ENCODE results near the gene LDLRAD3. TPM values are rescaled to one million over a fixed set of nuclear protein-coding genes. Genes with fewer than 3 reads are reported as not detected.
A peak's percentile ranks its signal among the peaks of the same experiment; 100 is the strongest.

The LDLRAD3 gene
- total and polyA plus RNA-seq, 2 experiments from 2014 or later: 6.2 to 9.5 TPM

- Histone ChIP-seq H3K9me3 (ENCODE audit: low read depth) (no peaks in the 10 kb centered on the region), H3K36me3 (no peaks in the 10 kb centered on the region), H3K4me3 (no peak overlapping the region), H3K27ac (no peak overlapping the region), H3K4me1 (ENCODE audit: low read depth) (peaks cover 12% of the 10 kb centered on the region), H3K27me3 (no peaks in the 10 kb centered on the region)
- peak in 1 of 2 donors; percentile 66 for DNase-seq (ENCODE audit: low read depth in 1 of 2, low spot score in 1 of 2)
- TF ChIP-seq, protein P1, sequence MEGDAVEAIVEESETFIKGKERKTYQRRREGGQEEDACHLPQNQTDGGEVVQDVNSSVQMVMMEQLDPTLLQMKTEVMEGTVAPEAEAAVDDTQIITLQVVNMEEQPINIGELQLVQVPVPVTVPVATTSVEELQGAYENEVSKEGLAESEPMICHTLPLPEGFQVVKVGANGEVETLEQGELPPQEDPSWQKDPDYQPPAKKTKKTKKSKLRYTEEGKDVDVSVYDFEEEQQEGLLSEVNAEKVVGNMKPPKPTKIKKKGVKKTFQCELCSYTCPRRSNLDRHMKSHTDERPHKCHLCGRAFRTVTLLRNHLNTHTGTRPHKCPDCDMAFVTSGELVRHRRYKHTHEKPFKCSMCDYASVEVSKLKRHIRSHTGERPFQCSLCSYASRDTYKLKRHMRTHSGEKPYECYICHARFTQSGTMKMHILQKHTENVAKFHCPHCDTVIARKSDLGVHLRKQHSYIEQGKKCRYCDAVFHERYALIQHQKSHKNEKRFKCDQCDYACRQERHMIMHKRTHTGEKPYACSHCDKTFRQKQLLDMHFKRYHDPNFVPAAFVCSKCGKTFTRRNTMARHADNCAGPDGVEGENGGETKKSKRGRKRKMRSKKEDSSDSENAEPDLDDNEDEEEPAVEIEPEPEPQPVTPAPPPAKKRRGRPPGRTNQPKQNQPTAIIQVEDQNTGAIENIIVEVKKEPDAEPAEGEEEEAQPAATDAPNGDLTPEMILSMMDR (IDR thresholded peaks at IDR 0.05; ENCODE audit: low read depth, low read length): no peak
Measured at GRCh38 chr11:36098087-36098486, 154.2 kb downstream of the LDLRAD3 start.

DNA sequence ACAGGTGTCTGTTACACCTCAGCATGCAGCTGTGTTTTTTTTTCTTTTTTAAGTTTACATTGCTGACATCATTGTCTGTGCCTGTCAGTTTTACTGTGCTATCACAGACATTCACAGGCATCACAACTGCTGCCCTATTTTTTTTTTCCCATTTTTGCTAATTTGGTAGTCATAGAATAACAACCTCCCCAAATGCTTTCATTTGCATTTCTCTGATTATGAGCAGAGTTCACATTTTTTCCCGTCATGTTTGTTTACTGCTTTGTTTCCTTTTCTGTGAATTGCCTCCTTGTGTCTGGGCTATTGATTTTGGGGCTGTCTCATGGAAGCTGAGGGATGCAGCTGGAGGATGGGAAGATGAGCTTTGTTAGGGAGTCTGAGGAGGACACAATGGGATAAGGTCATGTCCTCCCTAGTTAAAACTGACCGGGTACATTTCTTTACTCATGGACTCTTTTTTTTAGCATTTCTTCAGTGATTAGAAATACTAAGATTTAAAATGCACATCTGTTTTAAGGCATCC, 155.1 kb downstream of the LDLRAD3 start:
- Histone ChIP-seq H3K36me3 (no peaks in the 10 kb centered on the region), H3K9me3 (ENCODE audit: low read depth) (no peaks in the 10 kb centered on the region), H3K4me1 (ENCODE audit: low read depth) (peaks cover 12% of the 10 kb centered on the region), H3K4me3 (no peak overlapping the region), H3K27ac (no peak overlapping the region), H3K27me3 (no peaks in the 10 kb centered on the region)
- TF ChIP-seq, protein P1 (IDR thresholded peaks at IDR 0.05; ENCODE audit: low read depth, low read length): no peak
- DNase-seq (ENCODE audit: low read depth in 1 of 2, low spot score in 1 of 2): no peak

DNA sequence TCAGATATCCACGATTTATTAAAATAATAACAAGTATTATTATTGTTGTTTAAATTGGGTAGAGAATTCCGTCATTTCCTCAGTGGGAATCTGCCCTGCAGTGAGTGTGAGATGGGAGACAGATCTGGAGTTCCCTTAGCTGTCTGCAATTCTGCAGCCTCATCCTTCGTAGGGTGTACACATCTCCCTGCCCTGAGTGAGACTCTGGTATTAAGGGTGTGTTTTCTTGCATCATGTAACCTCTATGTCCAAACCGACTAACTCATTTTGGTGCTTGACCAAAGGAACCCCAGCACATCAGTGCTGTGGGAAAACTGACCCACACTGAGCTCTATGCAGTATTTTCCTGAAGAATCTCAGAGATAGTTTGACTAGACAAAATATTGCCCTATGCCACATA, 157.6 kb downstream of the LDLRAD3 start:
- TF ChIP-seq, protein P1 (IDR thresholded peaks at IDR 0.05; ENCODE audit: low read depth, low read length): no peak
- H3K4me3 ChIP-seq: no peak overlapping the region
- H3K4me1 ChIP-seq (ENCODE audit: low read depth): peaks cover 12% of the 10 kb centered on the region
- DNase-seq (ENCODE audit: low read depth in 1 of 2, low spot score in 1 of 2): no peak
- no peaks in the 10 kb centered on the region for H3K9me3 ChIP-seq (ENCODE audit: low read depth)
- H3K27me3 ChIP-seq: no peaks in the 10 kb centered on the region
- no peaks in the 10 kb centered on the region for H3K36me3 ChIP-seq
- H3K27ac ChIP-seq: no peak overlapping the region

GRCh38 chr11:36102868-36103267, 159.0 kb downstream of the LDLRAD3 start:
- no peaks in the 10 kb centered on the region for H3K27me3 ChIP-seq
- H3K4me3 ChIP-seq: no peak overlapping the region
- no peaks in the 10 kb centered on the region for H3K9me3 ChIP-seq (ENCODE audit: low read depth)
- TF ChIP-seq, protein P1 (IDR thresholded peaks at IDR 0.05; ENCODE audit: low read depth, low read length): no peak
- peaks cover 5% of the 10 kb centered on the region for H3K4me1 ChIP-seq (ENCODE audit: low read depth)
- no peak for DNase-seq (ENCODE audit: low read depth in 1 of 2, low spot score in 1 of 2)
- no peaks in the 10 kb centered on the region for H3K36me3 ChIP-seq
- H3K27ac ChIP-seq: no peak overlapping the region

DNA sequence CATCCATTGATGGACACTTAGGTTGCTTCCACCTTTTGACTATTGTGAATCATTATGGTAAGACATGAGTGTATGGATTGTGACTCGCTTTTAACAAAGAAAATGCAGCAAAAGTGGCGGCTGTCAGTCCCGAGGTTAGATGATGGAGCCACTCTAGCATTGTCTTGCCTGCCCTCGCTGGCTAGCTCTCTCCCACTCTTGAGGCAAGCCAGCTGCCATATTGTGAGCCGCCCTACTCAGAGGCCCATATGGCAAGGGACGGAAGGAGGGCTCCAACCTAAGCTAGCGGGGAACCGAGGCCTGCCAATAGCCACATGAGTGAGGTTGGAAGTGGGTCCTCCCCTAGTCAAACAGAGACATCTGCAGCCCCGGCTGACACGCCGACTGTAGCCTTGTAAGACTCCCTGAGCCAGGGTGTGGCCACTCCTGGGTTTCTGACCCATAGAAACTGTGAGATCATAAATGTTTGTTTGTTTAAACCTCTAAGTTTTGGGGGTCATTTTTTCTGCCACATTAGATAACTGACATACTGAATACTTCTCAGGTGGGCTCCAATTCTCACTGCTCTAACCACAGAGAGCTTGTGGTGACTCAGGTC, 160.2 kb downstream of the LDLRAD3 start:
- Histone ChIP-seq H3K36me3 (no peaks in the 10 kb centered on the region), H3K27me3 (no peaks in the 10 kb centered on the region), H3K4me1 (ENCODE audit: low read depth) (no peaks in the 10 kb centered on the region), H3K27ac (no peak overlapping the region), H3K9me3 (ENCODE audit: low read depth) (no peaks in the 10 kb centered on the region), H3K4me3 (no peak overlapping the region)
- no peak for DNase-seq (ENCODE audit: low read depth in 1 of 2, low spot score in 1 of 2)
- TF ChIP-seq, protein P1 (IDR thresholded peaks at IDR 0.05; ENCODE audit: low read depth, low read length): no peak
